MM.1S (cell line): ENCODE measurements around the gene MYZAP.

Source experiments
- DNase-seq: peaks from one replicate; pipeline ENCODE4 v3.0.0-alpha.2; 2015
- H2AFZ ChIP-seq: fragments of 300-600 bp; sonication (generic); 2 replicates; pipeline ENCODE4 v1.6.0; 2016; ENCODE audit warnings: antibody characterized with exemption, low read length
- H3F3A ChIP-seq: fragments of 300-600 bp; sonication (generic); 2 replicates; pipeline ENCODE4 v1.6.1; 2016; ENCODE audit warnings: mild to moderate bottlenecking, antibody characterized with exemption, low read length, moderate library complexity, mixed read lengths; ENCODE audit not compliant: insufficient read depth
- H3K27ac ChIP-seq: fragments of 300-600 bp; sonication (generic); 2 replicates; pipeline ENCODE4 v1.5.1; 2016; ENCODE audit warnings: mild to moderate bottlenecking, low read length
- H3K27me3 ChIP-seq: fragments of 300-600 bp; sonication (generic); replicated peaks from 2 replicates; pipeline ENCODE4 v1.6.0; 2016; ENCODE audit warnings: low read length; ENCODE audit not compliant: insufficient read depth
- H3K36me3 ChIP-seq: fragments of 300-600 bp; sonication (generic); replicated peaks from 2 replicates; pipeline ENCODE4 v1.6.1; 2016; ENCODE audit warnings: mild to moderate bottlenecking, low read length, mixed read lengths; ENCODE audit not compliant: insufficient read depth
- H3K4me1 ChIP-seq: fragments of 300-600 bp; sonication (generic); 2 replicates; pipeline ENCODE4 v1.6.1; 2016; ENCODE audit warnings: low read length, mixed read lengths
- H3K4me2 ChIP-seq: fragments of 300-600 bp; sonication (generic); 2 replicates; pipeline ENCODE4 v1.6.0; 2016; ENCODE audit warnings: low read depth, low read length
- H3K4me3 ChIP-seq: fragments of 300-600 bp; sonication (generic); 2 replicates; pipeline ENCODE4 v1.5.1; 2016; ENCODE audit warnings: low read length, mixed read lengths
- H3K79me2 ChIP-seq: fragments of 300-600 bp; sonication (generic); 2 replicates; pipeline ENCODE4 v1.6.1; 2016; ENCODE audit warnings: mixed run types, low read length, mixed read lengths
- H3K9ac ChIP-seq: fragments of 300-600 bp; sonication (generic); 2 replicates; pipeline ENCODE4 v1.6.1; 2016; ENCODE audit warnings: low read length, mixed read lengths
- H3K9me2 ChIP-seq: fragments of 300-600 bp; sonication (generic); replicated peaks from 2 replicates; pipeline ENCODE4 v1.6.1; 2016; ENCODE audit warnings: mild to moderate bottlenecking, low read length, mixed read lengths; ENCODE audit not compliant: insufficient read depth
- H3K9me3 ChIP-seq: fragments of 300-600 bp; sonication (generic); replicated peaks from 2 replicates; pipeline ENCODE4 v1.6.1; 2016; ENCODE audit warnings: mild to moderate bottlenecking, low read length, mixed read lengths; ENCODE audit not compliant: insufficient read depth
- H4K20me1 ChIP-seq: fragments of 300-600 bp; sonication (generic); 2 replicates; pipeline ENCODE4 v1.6.1; 2016; ENCODE audit warnings: mild to moderate bottlenecking, low read length, moderate library complexity, mixed read lengths; ENCODE audit not compliant: insufficient read depth
- CTCF ChIP-seq: fragments of 300-600 bp; sonication (generic); IDR thresholded peaks from 2 replicates; pipeline ENCODE4 v1.5.1; 2016; ENCODE audit warnings: antibody characterized with exemption, low read length, mixed read lengths
- EZH2 ChIP-seq: fragments of 300-600 bp; sonication (generic); optimal IDR thresholded peaks from 2 replicates; pipeline ENCODE3; 2017; ENCODE audit warnings: low read depth, mild to moderate bottlenecking, antibody characterized with exemption, low read length, mixed read lengths
- EZH2phosphoT487 ChIP-seq: fragments of 300-600 bp; sonication (generic); IDR thresholded peaks from 2 replicates; pipeline ENCODE4 v1.6.1; 2018; ENCODE audit warnings: antibody characterized with exemption, low read length

MYZAP gene

DNA sequence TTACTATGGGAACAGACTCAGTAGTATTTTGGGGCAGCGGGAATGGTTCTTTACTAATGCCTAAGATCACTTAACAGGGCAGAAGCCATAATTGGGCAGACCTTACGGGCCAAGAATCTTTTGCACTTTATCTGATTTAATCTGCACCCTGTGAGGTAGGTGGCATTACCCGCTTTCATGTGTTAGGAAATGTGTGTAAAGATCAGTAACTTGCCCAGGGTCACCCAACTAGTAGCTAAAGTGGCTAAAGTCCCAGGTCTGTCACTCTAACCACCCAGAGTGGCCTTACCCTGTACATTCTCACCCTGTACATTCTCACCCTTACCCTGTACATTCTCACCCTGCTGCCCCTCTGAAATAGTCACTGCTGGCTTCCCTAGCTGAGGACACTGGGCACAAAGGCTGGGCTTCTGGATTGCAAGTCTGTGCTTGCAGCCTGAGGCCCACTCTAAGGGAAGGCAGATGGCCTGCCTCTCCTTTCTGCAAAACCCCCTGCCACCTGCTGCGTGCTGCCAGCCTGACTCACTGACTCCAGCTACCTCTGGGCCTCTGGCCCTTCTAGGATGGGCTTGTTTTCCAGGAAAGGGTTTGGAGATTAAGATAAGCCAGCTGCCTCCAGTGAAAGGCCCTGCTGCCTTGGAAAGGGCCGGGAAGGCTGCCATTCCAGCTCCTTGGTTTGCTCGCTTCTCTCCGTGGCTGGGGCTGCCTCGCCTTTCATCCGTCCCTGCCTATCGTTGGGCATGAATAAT lies 37.5 kb upstream of the MYZAP start:
- Histone ChIP-seq H3K4me3 (no peak overlapping the region), H3K79me2 (no peaks in the 10 kb centered on the region), H3K36me3 (no peaks in the 10 kb centered on the region), H3K9me2 (no peaks in the 10 kb centered on the region), H3K27ac (no peak overlapping the region), H4K20me1 (no peaks in the 10 kb centered on the region), H3K27me3 (no peaks in the 10 kb centered on the region), H3K9ac (no peak overlapping the region), H3F3A (no peaks in the 10 kb centered on the region), H3K4me1 (no peaks in the 10 kb centered on the region), H2AFZ (no peak overlapping the region), H3K9me3 (no peaks in the 10 kb centered on the region), H3K4me2 (no peak overlapping the region)
- TF ChIP-seq CTCF, result no peak
- no peak for DNase-seq

- H2AFZ ChIP-seq, result no peak overlapping the region
- no peak for DNase-seq
These were observed 36.9 kb upstream of the MYZAP start for GRCh38 chr15:57554812-57555179.

GRCh38 chr15:57555270-57555669 lies 36.4 kb upstream of the MYZAP start:
- no peak overlapping the region for H3K27ac ChIP-seq
- no peaks in the 10 kb centered on the region for H3K36me3 ChIP-seq
- DNase-seq, result no peak
- no peaks in the 10 kb centered on the region for H3K9me2 ChIP-seq
- H3K4me1 ChIP-seq, result no peaks in the 10 kb centered on the region
- H3F3A ChIP-seq, result no peaks in the 10 kb centered on the region
- no peaks in the 10 kb centered on the region for H3K27me3 ChIP-seq
- no peak overlapping the region for H2AFZ ChIP-seq
- no peaks in the 10 kb centered on the region for H4K20me1 ChIP-seq
- H3K4me3 ChIP-seq, result no peak overlapping the region
- H3K4me2 ChIP-seq, result no peak overlapping the region
- no peak overlapping the region for H3K9ac ChIP-seq
- H3K79me2 ChIP-seq, result no peaks in the 10 kb centered on the region
- H3K9me3 ChIP-seq, result no peaks in the 10 kb centered on the region
- TF ChIP-seq EZH2, result no peak
- TF ChIP-seq CTCF, result no peak
- no peak for TF ChIP-seq EZH2phosphoT487

More at GRCh38 chr15:57554812-57555179, 36.9 kb upstream of the MYZAP start:
- TF ChIP-seq CTCF (no peak), EZH2 (no peak), EZH2phosphoT487 (no peak)
- Histone ChIP-seq H3K27ac (no peak overlapping the region), H4K20me1 (no peaks in the 10 kb centered on the region), H3K27me3 (no peaks in the 10 kb centered on the region), H3K9ac (no peak overlapping the region), H3K4me1 (no peaks in the 10 kb centered on the region), H3K4me3 (no peak overlapping the region), H3K9me2 (no peaks in the 10 kb centered on the region), H3F3A (no peaks in the 10 kb centered on the region), H3K79me2 (no peaks in the 10 kb centered on the region), H3K4me2 (no peak overlapping the region), H3K36me3 (no peaks in the 10 kb centered on the region), H3K9me3 (no peaks in the 10 kb centered on the region)
